SK-N-SH (cell line): Measurements from ENCODE around the gene GSC2.

Experiments
- CHD2 ChIP-seq: fragments of 150-350 bp; IDR thresholded peaks from 2 replicates; pipeline ENCODE4 v1.6.1; 2018; ENCODE audit warnings: low read length; ENCODE audit not compliant: partially characterized antibody
- CTCF ChIP-seq: fragments of 200-600 bp; sonication (generic); IDR thresholded peaks from 2 replicates; pipeline ENCODE4 v1.6.1; 2017; ENCODE audit warnings: antibody characterized with exemption, mild to moderate bottlenecking, moderate library complexity
- EZH2phosphoT487 ChIP-seq: fragments of 200-600 bp; sonication (generic); IDR thresholded peaks from 2 replicates; pipeline ENCODE4 v1.6.1; 2017; ENCODE audit warnings: low read depth, mixed run types, mild to moderate bottlenecking, antibody characterized with exemption, moderate library complexity, borderline replicate concordance
- FOSL2 ChIP-seq: IDR thresholded peaks from 2 replicates; pipeline ENCODE4 v1.4.0; 2012; ENCODE audit warnings: low read depth, mild to moderate bottlenecking, moderate library complexity, borderline replicate concordance
- MXI1 ChIP-seq: IDR thresholded peaks from 2 replicates; pipeline ENCODE4 v1.6.1; 2012; ENCODE audit warnings: mild to moderate bottlenecking, low read depth, low read length, improper control_type of control experiment
- POLR2AphosphoS5 ChIP-seq: IDR thresholded peaks from 2 replicates; pipeline ENCODE4 v1.6.1; 2012; ENCODE audit warnings: low read depth, low read length
- RCOR1 ChIP-seq: fragments of 150-350 bp; IDR thresholded peaks from 2 replicates; pipeline ENCODE4 v1.6.1; 2017; ENCODE audit warnings: antibody characterized with exemption, low read length
- RXRA ChIP-seq: IDR thresholded peaks from 2 replicates; pipeline ENCODE4 v1.4.0; 2012; ENCODE audit warnings: low read depth, mild to moderate bottlenecking, borderline replicate concordance
- SIN3A ChIP-seq: IDR thresholded peaks from 2 replicates; pipeline ENCODE4 v1.6.1; 2012; ENCODE audit warnings: low read depth, mild to moderate bottlenecking, low read length, moderate library complexity, borderline replicate concordance
- TEAD4 ChIP-seq: IDR thresholded peaks from 2 replicates; pipeline ENCODE4 v1.4.0; 2012; ENCODE audit warnings: mild to moderate bottlenecking, borderline replicate concordance; ENCODE audit not compliant: insufficient read depth
- TF ChIP-seq, protein P1 (sequence below): fragments of 150-350 bp; IDR thresholded peaks from 2 replicates; pipeline ENCODE4 v1.6.1; 2016; ENCODE audit warnings: mild to moderate bottlenecking, low read depth, low read length
- TF ChIP-seq, protein P2 (sequence below): IDR thresholded peaks from 2 replicates; pipeline ENCODE4 v1.6.1; 2012; ENCODE audit warnings: mild to moderate bottlenecking, low read depth, low read length, moderate library complexity

- TF ChIP-seq, protein P1, sequence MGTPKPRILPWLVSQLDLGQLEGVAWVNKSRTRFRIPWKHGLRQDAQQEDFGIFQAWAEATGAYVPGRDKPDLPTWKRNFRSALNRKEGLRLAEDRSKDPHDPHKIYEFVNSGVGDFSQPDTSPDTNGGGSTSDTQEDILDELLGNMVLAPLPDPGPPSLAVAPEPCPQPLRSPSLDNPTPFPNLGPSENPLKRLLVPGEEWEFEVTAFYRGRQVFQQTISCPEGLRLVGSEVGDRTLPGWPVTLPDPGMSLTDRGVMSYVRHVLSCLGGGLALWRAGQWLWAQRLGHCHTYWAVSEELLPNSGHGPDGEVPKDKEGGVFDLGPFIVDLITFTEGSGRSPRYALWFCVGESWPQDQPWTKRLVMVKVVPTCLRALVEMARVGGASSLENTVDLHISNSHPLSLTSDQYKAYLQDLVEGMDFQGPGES = no peak
- TF ChIP-seq CTCF = no peak
- TF ChIP-seq POLR2AphosphoS5 = no peak
- TF ChIP-seq, protein P2, sequence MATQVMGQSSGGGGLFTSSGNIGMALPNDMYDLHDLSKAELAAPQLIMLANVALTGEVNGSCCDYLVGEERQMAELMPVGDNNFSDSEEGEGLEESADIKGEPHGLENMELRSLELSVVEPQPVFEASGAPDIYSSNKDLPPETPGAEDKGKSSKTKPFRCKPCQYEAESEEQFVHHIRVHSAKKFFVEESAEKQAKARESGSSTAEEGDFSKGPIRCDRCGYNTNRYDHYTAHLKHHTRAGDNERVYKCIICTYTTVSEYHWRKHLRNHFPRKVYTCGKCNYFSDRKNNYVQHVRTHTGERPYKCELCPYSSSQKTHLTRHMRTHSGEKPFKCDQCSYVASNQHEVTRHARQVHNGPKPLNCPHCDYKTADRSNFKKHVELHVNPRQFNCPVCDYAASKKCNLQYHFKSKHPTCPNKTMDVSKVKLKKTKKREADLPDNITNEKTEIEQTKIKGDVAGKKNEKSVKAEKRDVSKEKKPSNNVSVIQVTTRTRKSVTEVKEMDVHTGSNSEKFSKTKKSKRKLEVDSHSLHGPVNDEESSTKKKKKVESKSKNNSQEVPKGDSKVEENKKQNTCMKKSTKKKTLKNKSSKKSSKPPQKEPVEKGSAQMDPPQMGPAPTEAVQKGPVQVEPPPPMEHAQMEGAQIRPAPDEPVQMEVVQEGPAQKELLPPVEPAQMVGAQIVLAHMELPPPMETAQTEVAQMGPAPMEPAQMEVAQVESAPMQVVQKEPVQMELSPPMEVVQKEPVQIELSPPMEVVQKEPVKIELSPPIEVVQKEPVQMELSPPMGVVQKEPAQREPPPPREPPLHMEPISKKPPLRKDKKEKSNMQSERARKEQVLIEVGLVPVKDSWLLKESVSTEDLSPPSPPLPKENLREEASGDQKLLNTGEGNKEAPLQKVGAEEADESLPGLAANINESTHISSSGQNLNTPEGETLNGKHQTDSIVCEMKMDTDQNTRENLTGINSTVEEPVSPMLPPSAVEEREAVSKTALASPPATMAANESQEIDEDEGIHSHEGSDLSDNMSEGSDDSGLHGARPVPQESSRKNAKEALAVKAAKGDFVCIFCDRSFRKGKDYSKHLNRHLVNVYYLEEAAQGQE = no peak
- no peak for TF ChIP-seq EZH2phosphoT487
- no peak for TF ChIP-seq MXI1
- no peak for TF ChIP-seq CHD2
- no peak for TF ChIP-seq RCOR1
- TF ChIP-seq SIN3A = no peak
- no peak for TF ChIP-seq RXRA
- TF ChIP-seq TEAD4 = no peak
- TF ChIP-seq FOSL2 = no peak
These were observed at the start of gene GSC2 for GRCh38 chr22:19149991-19150390.
